ENCODE data around the gene PLAC1.

GRCh38 chrX:134524181-134524580 is 134.1 kb downstream of the PLAC1 start:
- no peak for TF ChIP-seq EP300 (IDR thresholded peaks at IDR 0.05; ENCODE audit: borderline replicate concordance)
- no peak for TF ChIP-seq TAF1 (IDR thresholded peaks at IDR 0.05; ENCODE audit: low read depth)

Data from Ishikawa (cell line).